ENCODE measurements around the gene HSPA12B.
"Not testable (repeated sequence)": the region's sequence is repeated elsewhere in the genome, so short reads cannot be mapped to it uniquely, and the experiment has no call there.

The HSPA12B gene

GRCh38 chr20:3785240-3786125 is 53.0 kb downstream of the HSPA12B start:
- no peak for DNase-seq (ENCODE audit: low read depth in 4 of 4, low spot score in 1 of 4)

- no peak for DNase-seq (ENCODE audit: low read depth in 4 of 4, low spot score in 1 of 4)
Measured at GRCh38 chr20:3786126-3786484, 53.6 kb downstream of the HSPA12B start.

- DNase-seq (ENCODE audit: low read depth in 4 of 4, low spot score in 1 of 4), result peak; percentile 77 to 90 (median 82)
Measured at GRCh38 chr20:3786665-3787323, 54.3 kb downstream of the HSPA12B start, which contains the start of gene CENPB. CENPB (minus strand) TSS chr20:3786740; CDS start chr20:3786483, 257 bp downstream.

- DNase-seq (ENCODE audit: low read depth in 4 of 4, low spot score in 1 of 4), result no peak
Measured at GRCh38 chr20:3787324-3788014, 55.0 kb downstream of the HSPA12B start.

GRCh38 chr20:3788685-3789155 is 56.2 kb downstream of the HSPA12B start:
- DNase-seq (ENCODE audit: low read depth in 4 of 4, low spot score in 1 of 4), result no peak

GRCh38 chr20:3789201-3789600 is 56.7 kb downstream of the HSPA12B start:
- not testable (repeated sequence) for DNase-seq (ENCODE audit: low read depth in 4 of 4, low spot score in 1 of 4)

- DNase-seq (ENCODE audit: low read depth in 4 of 4, low spot score in 1 of 4), result not testable (repeated sequence)
Measured at GRCh38 chr20:3794168-3794567, 61.7 kb downstream of the HSPA12B start.

- DNase-seq (ENCODE audit: low read depth in 4 of 4, low spot score in 1 of 4), result no peak
Measured at GRCh38 chr20:3794701-3795420, 62.4 kb downstream of the HSPA12B start.

- peak; percentile 68 to 91 (median 78) for DNase-seq (ENCODE audit: low read depth in 4 of 4, low spot score in 1 of 4)
Measured at GRCh38 chr20:3795511-3796468, 63.3 kb downstream of the HSPA12B start, which contains the start of gene CDC25B. CDC25B (plus strand) TSS chr20:3796310; CDS start chr20:3796532, 222 bp downstream.

- no peak for DNase-seq (ENCODE audit: low read depth in 4 of 4, low spot score in 1 of 4)
Measured at GRCh38 chr20:3796477-3797225, 64.2 kb downstream of the HSPA12B start.

GRCh38 chr20:3797226-3797545 is 64.7 kb downstream of the HSPA12B start:
- DNase-seq (ENCODE audit: low read depth in 4 of 4, low spot score in 1 of 4), result no peak

GRCh38 chr20:3797592-3798372 is 65.3 kb downstream of the HSPA12B start:
- no peak for DNase-seq (ENCODE audit: low read depth in 4 of 4, low spot score in 1 of 4)

GRCh38 chr20:3798373-3798768 is 65.9 kb downstream of the HSPA12B start:
- no peak for DNase-seq (ENCODE audit: low read depth in 4 of 4, low spot score in 1 of 4)

- no peak for DNase-seq (ENCODE audit: low read depth in 4 of 4, low spot score in 1 of 4)
Measured at GRCh38 chr20:3798908-3799248, 66.4 kb downstream of the HSPA12B start.

- DNase-seq (ENCODE audit: low read depth in 4 of 4, low spot score in 1 of 4), result no peak
Measured at GRCh38 chr20:3800256-3800877, 67.9 kb downstream of the HSPA12B start.

GRCh38 chr20:3800878-3801260 is 68.4 kb downstream of the HSPA12B start:
- DNase-seq (ENCODE audit: low read depth in 4 of 4, low spot score in 1 of 4), result no peak

GRCh38 chr20:3801299-3801698 is 68.8 kb downstream of the HSPA12B start:
- no peak for DNase-seq (ENCODE audit: low read depth in 4 of 4, low spot score in 1 of 4)

- DNase-seq (ENCODE audit: low read depth in 4 of 4, low spot score in 1 of 4), result no peak
Measured at GRCh38 chr20:3801846-3802245, 69.4 kb downstream of the HSPA12B start.
